ENCODE measurements around the gene ARHGAP26.

Gene ARHGAP26

DNA sequence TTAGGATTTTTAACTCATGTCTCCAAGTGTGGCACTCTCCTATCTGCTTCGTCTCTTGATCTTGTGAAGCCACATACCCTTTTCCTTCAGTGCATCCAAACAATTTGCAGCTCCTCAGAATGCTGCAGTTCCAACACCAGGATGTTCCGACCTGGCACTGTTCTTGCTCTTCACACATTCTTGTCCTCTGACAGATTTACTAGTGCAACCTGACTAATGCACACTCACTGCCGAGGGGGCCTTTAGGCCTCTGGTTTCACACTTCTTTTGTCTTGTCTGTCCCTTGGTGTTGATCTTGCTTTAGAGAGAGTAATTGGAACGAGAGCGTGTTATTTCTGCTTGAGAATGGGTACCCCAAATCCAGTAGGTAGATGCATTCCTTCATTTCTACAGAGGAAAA is 15.0 kb downstream of the ARHGAP26 start:
- DNase-seq, result no peak

GRCh38 chr5:142789206-142789605 is 19.0 kb downstream of the ARHGAP26 start:
- DNase-seq, result no peak

DNA sequence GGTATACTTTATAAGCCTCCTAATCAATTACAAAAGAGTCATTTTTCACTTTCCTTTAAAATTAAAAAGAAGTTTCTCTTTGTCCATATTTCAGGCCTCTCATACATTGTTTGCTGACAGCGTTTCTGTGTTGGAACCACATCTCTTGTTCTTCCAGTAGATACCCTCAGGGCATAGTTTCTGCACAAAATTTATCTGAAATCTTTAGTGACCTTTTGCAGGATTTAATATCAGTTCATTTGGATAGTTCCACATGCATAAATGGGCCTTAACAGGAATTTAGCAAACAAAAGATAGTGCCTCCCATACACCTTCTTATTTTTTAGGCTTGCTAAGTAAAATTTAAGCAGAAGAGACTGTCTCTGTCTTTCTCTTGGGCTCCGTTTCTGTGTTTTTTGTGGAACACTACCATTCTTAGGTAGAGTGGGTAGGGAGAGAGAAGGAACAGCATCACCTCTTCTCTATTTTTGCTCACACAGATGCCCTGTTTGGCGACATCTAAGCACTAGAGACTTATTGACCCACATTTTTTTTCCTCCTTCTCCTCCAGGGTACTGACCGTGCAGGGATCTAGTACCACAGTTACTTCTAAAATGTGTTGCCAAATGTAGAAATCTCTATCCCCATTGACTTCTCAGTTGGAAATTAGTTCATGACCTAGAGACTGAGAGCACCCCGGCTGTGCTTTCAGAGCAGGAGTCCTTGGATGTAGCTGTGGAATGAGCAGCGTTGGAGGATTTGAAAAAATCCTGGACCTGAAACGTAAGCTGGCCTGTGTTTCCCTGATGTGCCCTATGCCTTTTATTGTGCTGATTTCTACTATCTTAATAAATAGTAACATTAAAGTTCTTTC is 22.1 kb downstream of the ARHGAP26 start:
- DNase-seq, result no peak

DNA sequence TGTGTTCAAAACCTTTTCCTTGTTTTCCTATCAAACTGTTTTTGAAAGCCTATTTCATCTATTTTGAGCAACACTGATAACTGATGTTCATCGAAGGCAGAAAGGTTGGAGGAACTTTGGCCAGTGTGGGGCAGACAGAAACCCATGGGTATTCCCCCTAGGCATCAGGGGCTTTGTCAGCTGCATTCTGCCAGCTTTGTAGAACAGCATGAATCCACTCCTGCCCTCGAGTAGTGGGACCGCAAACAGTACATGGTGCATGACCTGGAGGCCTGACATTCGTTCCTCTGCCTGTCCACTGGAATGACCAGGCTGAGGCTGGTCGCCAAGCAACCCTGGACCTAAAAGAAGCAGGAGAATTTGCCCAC is 22.7 kb downstream of the ARHGAP26 start:
- DNase-seq, result no peak

GRCh38 chr5:142794537-142794936 is 24.4 kb downstream of the ARHGAP26 start:
- DNase-seq, result no peak

- DNase-seq, result no peak
These were observed 25.1 kb downstream of the ARHGAP26 start for GRCh38 chr5:142795251-142795650.

GRCh38 chr5:142796492-142797109 is 26.4 kb downstream of the ARHGAP26 start:
- DNase-seq, result no peak

- no peak for DNase-seq
These were observed 27.2 kb downstream of the ARHGAP26 start for GRCh38 chr5:142797420-142797819.

GRCh38 chr5:142798099-142798770 is 28.1 kb downstream of the ARHGAP26 start:
- no peak for DNase-seq

DNA sequence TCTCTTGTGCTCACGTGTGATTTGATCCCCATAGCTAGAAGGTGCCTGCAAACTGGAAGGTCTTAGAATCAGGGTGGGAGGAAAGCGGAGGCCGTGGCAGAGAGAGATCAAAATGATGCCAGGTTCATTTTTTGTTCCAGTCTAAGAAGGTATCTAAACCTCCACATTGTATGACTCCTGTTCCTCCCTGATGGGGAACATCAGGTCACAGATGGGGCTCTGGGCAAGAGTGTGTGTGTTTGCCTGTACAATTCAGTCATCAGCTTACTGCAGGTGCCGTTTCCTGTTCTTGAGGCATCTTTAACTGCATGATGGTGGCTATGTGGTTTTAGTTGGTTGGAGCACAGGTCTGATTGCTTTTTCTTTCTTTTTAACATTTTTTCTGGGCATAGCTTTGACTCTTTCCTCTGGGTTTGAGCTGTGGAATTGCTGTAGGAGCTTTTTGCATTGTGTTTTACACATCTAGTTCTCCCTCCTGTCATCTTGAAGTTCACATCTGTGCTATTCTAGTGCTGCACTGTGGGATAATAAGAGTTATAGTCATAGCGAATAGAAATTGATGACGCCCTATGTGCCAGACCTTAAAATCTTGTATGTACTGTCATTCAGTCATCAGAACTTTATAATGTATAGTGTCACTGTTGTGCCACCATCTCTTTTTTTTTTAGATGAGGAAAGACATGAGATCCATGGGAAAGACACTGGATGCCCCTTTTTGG is 30.8 kb downstream of the ARHGAP26 start:
- DNase-seq, result peak; percentile 10

DNA sequence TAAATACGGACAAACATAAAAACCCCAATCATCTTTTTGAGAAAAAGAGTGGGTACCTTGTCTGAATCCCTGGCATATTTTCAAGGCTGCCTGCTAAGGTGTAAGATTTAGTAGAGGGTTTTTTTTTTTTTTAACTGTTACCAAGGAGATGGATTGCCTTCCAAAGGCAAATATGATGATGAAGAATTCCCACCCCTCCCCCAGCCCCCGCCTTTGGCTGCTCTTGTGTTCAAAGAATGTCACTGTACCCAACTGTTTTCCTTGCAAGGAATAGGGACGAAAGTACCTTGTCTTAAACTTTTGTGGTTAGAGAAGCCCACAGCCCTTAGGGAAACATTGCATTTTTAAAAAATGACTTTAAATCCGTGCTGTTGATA is 31.3 kb downstream of the ARHGAP26 start:
- no peak for DNase-seq

DNA sequence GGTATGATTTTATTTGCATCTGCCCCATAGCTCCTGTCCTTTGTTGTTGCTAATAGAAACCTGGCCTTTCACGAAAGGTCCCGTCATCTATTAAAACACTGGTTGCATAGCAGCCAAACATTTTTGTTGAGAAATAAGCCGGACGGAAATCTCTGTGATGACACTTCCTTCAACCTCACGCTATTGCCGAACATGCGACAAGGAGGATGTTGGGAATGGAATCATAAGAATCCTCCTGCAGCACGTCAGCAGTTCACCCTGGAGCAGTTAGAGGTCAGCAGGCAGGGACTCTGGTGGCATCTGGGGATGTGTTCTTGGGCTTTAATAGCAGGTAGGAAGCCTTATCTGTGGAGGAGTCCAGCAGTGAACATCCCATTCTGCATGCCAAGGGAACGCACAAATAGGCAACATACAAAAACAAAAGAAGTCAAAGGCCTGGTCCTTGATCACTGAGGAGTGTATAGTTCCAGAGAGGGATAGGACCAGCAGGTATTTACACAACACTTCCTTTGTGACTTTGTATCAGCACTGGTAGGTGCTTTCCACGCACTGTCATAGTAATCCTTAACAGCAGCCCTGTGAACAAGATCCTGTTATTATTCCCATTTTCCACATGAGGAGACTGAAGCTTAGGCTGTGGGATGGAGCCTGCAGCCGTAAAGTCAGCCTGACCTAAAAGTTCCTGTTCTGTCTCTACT is 33.4 kb downstream of the ARHGAP26 start:
- DNase-seq, result no peak

DNA sequence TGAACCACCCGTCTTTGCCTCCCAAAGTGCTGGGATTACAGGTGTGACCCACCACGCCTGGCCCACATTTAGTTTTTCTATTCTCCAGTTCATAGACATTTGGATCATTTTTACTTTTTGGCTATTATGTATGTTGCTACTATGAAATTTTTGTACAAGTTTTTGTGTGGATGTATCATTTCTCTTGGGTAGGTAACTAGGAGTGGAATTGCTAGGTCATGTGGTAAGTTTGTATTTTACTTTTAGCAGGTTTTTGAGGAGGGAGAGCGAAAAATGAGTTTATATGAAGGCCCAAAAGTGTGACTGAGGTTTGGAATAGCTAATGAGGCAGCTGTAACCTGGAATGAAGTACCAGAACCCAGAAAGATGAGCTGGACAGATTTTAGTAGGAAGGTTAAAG is 35.2 kb downstream of the ARHGAP26 start:
- DNase-seq, result no peak

- DNase-seq, result no peak
These were observed 36.7 kb downstream of the ARHGAP26 start for GRCh38 chr5:142806841-142807267.

DNA sequence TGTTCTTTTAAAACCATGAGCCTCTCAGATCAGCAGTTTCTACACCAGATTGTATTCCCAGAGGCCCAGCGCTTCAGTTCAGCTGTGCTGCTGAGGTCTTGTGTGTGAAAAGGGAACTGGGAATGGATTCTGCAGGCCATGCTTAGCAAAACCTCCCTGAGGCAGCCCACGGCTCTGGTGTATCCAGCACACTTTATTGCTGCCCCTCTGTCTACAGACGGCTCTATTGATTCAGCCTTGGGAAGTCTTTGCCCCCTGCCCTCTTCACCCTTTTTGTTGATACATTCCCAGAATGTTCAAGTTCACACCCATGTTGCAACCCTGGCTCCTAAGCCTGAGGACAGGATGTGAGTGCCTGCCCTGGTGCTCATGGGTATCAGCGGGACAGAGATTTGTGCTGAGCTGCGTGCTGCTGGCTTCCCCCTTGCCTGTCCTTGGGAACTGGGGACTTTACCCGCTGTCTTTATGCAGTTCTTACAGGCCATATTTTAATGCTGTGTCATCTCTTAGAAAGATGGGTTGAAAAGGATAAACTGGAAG is 37.3 kb downstream of the ARHGAP26 start:
- no peak for DNase-seq

GRCh38 chr5:142808878-142809598 is 38.9 kb downstream of the ARHGAP26 start:
- no peak for DNase-seq

DNA sequence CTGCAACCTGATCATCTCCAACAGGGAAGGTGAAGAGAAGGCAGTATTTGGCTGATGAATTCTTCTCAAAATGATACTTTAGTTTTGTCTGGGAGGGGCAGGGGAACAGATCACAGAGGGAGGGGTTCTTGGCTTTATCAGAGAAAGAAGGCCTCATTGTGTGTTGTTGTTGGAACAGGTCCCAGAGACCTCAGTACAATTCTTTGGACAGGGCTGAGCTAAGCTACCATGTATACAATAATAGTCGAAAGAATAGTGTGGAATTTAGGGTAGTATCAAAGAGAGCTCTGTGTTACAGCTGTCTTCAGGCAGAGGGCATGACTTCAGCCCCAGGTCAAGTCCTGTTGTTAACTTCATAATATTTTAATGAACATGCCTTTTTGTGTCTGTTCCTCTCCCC is 39.9 kb downstream of the ARHGAP26 start:
- DNase-seq, result no peak

DNA sequence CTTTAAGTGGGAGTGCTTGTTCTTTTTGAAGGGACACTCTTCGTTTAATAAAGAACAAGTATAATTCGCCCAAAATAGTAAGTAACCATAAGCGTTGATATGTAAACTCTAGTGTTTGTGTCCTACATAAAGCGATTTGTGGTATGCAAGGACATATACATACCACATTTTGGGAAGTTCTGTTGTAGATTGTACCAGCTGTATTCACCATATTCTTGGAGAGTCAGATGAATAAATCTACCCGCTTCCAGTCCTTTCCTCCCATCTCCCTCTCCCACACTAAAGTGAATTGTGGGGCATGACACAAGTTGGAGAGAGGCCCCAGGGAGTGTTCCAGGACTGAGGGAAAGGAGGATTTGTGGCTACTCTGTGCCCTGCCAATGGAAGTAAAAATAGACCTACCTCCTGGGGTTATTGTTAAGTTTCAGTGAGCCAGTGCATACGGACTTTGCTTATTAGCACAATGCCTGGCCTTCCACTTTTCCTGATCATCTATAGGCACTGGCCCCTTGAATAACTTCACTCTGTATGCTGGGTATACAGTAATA is 40.6 kb downstream of the ARHGAP26 start:
- DNase-seq, result no peak

- DNase-seq, result no peak
These were observed 41.8 kb downstream of the ARHGAP26 start for GRCh38 chr5:142811866-142812557.

DNA sequence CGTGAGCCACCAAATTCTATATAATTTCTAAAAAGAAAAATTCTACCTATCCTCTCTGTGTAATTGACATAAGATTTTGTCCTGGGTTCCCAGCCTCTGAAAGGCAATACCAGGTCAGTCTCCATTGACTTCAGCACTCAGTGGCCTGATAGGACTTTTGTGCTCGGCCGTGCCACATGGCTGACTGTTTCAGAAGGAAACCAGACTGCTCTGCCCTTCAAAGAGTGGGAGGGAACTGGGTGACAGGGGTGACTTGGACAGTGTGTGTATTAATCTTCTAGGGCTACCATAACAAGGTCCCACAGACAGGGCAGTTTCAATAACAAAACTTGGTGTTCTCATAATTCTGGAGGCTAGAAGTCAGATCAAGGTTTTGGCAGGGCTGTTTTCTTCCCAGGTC is 43.0 kb downstream of the ARHGAP26 start:
- no peak for DNase-seq

GRCh38 chr5:142814122-142814521 is 43.9 kb downstream of the ARHGAP26 start:
- DNase-seq, result no peak

Measured in activated CD4-positive, alpha-beta T cell treated with anti-CD3 and anti-CD28 coated beads for 1 hour (primary cell).